ENCODE measurements around the gene KRT12. TPM values are rescaled to one million over a fixed set of nuclear protein-coding genes. Genes with fewer than 3 reads are reported as not detected.

Gene KRT12
- total RNA-seq, 1 donor: not detected

DNA sequence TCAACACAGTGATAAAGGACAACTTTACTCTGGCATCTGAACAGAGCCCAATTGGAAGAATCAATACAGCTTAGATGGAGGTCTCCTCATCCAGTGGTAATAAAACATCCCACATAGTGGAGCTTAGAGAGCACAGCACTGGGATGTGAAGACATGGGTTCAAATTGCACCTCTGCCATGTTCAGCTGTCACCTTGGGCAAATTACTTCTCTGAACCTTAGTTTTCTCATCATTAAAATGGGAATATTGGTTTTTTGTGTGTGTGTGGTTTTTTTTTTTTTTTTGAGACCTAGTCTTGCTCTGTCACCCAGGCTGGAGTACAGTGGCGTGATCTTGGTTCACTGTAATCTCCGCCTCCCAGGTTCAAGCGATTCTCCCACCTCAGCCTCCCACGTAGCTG, 31.0 kb downstream of the KRT12 start:
- H3K4me3 ChIP-seq (ENCODE audit: low read depth, low read length): no peak overlapping the region
- DNase-seq (ENCODE audit: low read depth): no peak
- TF ChIP-seq, protein P1, sequence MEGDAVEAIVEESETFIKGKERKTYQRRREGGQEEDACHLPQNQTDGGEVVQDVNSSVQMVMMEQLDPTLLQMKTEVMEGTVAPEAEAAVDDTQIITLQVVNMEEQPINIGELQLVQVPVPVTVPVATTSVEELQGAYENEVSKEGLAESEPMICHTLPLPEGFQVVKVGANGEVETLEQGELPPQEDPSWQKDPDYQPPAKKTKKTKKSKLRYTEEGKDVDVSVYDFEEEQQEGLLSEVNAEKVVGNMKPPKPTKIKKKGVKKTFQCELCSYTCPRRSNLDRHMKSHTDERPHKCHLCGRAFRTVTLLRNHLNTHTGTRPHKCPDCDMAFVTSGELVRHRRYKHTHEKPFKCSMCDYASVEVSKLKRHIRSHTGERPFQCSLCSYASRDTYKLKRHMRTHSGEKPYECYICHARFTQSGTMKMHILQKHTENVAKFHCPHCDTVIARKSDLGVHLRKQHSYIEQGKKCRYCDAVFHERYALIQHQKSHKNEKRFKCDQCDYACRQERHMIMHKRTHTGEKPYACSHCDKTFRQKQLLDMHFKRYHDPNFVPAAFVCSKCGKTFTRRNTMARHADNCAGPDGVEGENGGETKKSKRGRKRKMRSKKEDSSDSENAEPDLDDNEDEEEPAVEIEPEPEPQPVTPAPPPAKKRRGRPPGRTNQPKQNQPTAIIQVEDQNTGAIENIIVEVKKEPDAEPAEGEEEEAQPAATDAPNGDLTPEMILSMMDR (IDR thresholded peaks at IDR 0.05; ENCODE audit: insufficient read depth, low read length): no peak

DNA sequence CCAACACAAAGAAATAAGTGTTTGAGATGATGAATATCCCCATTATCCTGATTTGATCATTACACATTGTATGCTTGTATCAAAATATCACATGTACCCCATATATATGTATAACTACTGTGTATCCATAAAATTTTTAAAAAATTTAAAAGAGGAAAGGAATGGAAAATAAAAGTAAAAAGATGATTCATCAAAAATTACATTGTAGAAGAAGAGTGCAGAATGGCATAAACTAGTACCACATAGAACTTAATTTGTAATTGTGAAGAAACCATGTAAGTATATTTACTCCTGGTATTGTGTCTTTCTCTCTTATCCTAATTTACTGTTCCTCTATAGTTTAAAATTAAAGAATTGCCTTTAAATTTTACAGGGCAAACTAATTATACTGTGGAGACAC, 33.1 kb downstream of the KRT12 start:
- DNase-seq (ENCODE audit: low read depth): no peak
- TF ChIP-seq, protein P1 (IDR thresholded peaks at IDR 0.05; ENCODE audit: insufficient read depth, low read length): no peak
- no peak overlapping the region for H3K4me3 ChIP-seq (ENCODE audit: low read depth, low read length)

DNA sequence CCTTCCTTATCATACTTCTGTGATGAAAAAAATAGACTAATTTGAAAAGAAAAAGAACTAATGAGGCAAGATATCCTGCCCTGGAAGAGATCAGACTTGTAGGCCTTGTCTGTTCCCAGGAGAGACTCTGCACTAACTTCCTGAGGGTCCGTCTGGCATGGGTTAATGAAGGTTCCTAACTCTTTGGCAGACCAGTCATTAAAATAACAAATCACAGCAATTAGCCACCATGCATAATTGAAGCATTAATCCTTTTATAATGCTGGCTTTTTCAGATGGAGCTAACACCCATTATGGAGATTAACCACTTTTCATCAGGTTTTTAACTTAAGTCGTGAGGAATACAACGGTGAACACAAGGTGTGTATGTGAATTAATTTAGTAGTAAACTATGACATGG, 34.2 kb downstream of the KRT12 start:
- no peak for DNase-seq (ENCODE audit: low read depth)
- H3K4me3 ChIP-seq (ENCODE audit: low read depth, low read length): no peak overlapping the region
- TF ChIP-seq, protein P1 (IDR thresholded peaks at IDR 0.05; ENCODE audit: insufficient read depth, low read length): no peak

DNA sequence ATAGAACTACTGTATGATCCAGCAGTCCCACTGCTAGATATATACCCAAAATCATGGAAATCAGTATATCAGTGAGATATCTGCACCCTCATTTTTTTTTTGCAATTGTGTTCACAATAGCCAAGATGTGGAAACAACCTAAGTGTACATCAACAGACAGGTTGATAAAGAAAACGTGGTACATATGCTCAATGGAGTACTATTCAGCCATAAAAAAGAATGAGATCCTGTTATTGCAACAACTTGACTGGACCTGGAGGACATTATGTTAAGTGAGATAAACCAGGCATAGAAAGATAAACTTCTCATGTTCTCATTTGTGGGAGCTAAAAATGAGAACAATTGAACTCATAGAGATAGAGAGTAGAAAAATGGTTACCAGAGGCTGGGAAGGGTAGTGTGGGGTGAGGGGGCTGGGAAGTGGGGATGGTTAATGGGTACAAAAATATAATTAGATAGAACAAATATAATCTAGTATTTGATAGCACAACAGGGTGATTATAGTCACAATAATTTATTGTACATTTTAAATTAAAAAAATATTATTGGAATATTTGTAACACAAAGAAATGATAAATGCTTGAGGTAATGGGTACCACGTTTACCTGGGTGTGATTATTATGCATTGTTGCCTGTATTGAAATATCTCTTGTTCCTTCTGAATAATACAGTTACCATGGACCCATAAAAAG, 36.8 kb downstream of the KRT12 start:
- TF ChIP-seq, protein P1 (IDR thresholded peaks at IDR 0.05; ENCODE audit: insufficient read depth, low read length): no peak
- DNase-seq (ENCODE audit: low read depth): no peak
- H3K4me3 ChIP-seq (ENCODE audit: low read depth, low read length): no peak overlapping the region

DNA sequence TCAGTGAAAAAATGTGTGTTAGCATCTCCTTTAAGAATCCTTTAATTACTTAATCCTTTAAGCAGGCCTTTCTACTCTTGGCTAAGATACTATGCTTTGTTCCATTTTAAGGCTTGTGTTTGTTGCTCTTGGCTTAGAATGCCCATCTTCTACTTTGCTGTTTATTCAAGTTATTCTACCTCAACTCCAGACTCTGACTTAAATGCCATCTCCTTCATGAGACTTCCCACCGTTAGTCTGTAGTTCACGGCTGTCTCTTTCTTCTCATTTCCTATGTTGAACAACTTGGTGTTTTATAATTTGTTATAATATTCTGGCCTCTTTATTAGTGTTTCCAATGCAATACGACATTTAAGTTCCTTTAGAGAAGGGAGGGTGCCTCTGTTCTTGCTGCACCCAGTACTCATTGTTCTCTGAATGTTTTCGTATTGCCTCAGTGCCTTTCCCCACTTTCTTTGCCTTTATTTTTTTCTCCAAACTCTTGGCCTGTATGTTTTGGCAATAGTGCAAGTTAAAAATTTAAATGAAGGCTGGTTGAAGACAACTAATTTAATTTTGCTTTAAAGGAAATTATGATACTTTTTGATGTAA, 38.5 kb downstream of the KRT12 start:
- TF ChIP-seq, protein P1 (IDR thresholded peaks at IDR 0.05; ENCODE audit: insufficient read depth, low read length): no peak
- DNase-seq (ENCODE audit: low read depth): peak; percentile 76
- H3K4me3 ChIP-seq (ENCODE audit: low read depth, low read length): no peak overlapping the region

DNA sequence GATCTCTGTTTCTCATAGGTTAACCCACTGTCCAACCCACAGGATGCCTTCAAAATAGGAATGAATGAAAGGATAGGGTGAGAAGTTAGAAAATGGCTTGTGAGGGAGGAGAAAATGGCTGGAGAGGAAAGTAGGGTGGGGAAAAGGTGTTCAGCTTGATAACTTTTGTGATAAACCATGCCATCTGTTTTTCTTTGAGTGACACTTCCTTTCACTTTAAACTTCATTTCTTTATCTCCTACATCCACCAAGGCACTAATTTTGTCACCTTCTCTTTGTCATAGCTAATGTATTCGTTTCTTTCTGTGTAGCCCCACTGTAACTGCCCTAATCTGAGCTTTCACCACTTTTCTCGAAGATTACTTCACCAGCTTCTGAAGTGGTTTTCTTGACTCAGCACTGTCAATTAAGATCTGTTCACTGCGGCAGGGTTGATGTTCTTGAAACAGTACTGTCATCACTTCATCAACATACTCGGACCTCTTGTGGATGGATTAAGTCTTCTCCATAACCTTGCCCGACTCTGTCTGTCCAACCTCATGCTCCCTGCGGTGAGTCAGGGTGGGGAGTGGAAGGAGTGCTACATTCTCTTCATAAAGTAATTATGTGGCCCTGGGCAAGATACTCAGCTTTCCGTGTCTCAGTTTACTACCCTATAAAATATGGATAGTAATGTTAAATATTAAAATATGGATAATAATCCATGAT, 39.1 kb downstream of the KRT12 start:
- peak; percentile 73 for DNase-seq (ENCODE audit: low read depth)
- TF ChIP-seq, protein P1 (IDR thresholded peaks at IDR 0.05; ENCODE audit: insufficient read depth, low read length): no peak
- H3K4me3 ChIP-seq (ENCODE audit: low read depth, low read length): no peak overlapping the region
